Stimulated activated CD8-positive, alpha-beta memory T cell treated with anti-CD3 and anti-CD28 coated beads, Interleukin-12 subunit alpha, Interleukin-12 subunit beta, amount 100 ng/mL, for 4 hours (primary cell): ENCODE results near the gene SP140.
"Not testable (repeated sequence)": the region's sequence is repeated elsewhere in the genome, so short reads cannot be mapped to it uniquely, and the experiment has no call there.

Source experiments
- DNase-seq: peaks from one replicate; pipeline ENCODE4 v3.0.0-alpha.2; 2020; ENCODE audit warnings: low read depth

The SP140 gene

GRCh38 chr2:230326453-230327417 is 101.2 kb downstream of the SP140 start, which contains the start of gene SP140L:
Gene SP140L, plus strand, starts transcription at chr2:230327193. Its CDS starts 77 bp downstream, at chr2:230327270.
- peak; percentile 69 for DNase-seq

- no peak for DNase-seq
Observed at GRCh38 chr2:230327418-230328154, 102.0 kb downstream of the SP140 start.

GRCh38 chr2:230328155-230328458 is 102.6 kb downstream of the SP140 start:
- DNase-seq = no peak

GRCh38 chr2:230329946-230330605 is 104.5 kb downstream of the SP140 start:
- no peak for DNase-seq

- no peak for DNase-seq
Observed at GRCh38 chr2:230330725-230331124, 105.2 kb downstream of the SP140 start.

- DNase-seq = no peak
Observed at GRCh38 chr2:230335461-230335863, 109.9 kb downstream of the SP140 start.

- no peak for DNase-seq
Observed at GRCh38 chr2:230335864-230336506, 110.4 kb downstream of the SP140 start.

GRCh38 chr2:230341936-230342528 is 116.5 kb downstream of the SP140 start:
- not testable (repeated sequence) for DNase-seq

GRCh38 chr2:230343041-230343624 is 117.6 kb downstream of the SP140 start:
- DNase-seq = not testable (repeated sequence)

- DNase-seq = no peak
Observed at GRCh38 chr2:230343747-230344146, 118.2 kb downstream of the SP140 start.

GRCh38 chr2:230346465-230346864 is 120.9 kb downstream of the SP140 start:
- no peak for DNase-seq

- DNase-seq = no peak
Observed at GRCh38 chr2:230346921-230347533, 121.5 kb downstream of the SP140 start.

GRCh38 chr2:230347659-230348305 is 122.2 kb downstream of the SP140 start:
- DNase-seq = no peak

- no peak for DNase-seq
Observed at GRCh38 chr2:230348787-230349186, 123.3 kb downstream of the SP140 start.

GRCh38 chr2:230356084-230356483 is 130.5 kb downstream of the SP140 start:
- DNase-seq = no peak

- DNase-seq = no peak
Observed at GRCh38 chr2:230358305-230358704, 132.8 kb downstream of the SP140 start.

- DNase-seq = no peak
Observed at GRCh38 chr2:230360028-230360427, 134.5 kb downstream of the SP140 start.

- DNase-seq = no peak
Observed at GRCh38 chr2:230362030-230362691, 136.6 kb downstream of the SP140 start.
